Esophagus (tissue), 2 donors: Measurements from ENCODE around the gene ASIC4. TPM values are rescaled to one million over a fixed set of nuclear protein-coding genes. Genes with fewer than 3 reads are reported as not detected.

ENCODE experiments used
- H3K27ac ChIP-seq, 2 donors: one replicate each; pipeline ENCODE4 v1.5.1; 2013; ENCODE audit warnings: low read depth in 2 of 2, mild to moderate bottlenecking in 2 of 2, inconsistent platforms in 1 of 2, low read length in 1 of 2, moderate library complexity in 1 of 2
- H3K27me3 ChIP-seq, 2 donors: one replicate each; pipeline ENCODE4 v1.6.1; 2013; ENCODE audit warnings: low read length in 2 of 2, control low read depth in 1 of 2, mild to moderate bottlenecking in 1 of 2; ENCODE audit not compliant: insufficient read depth in 2 of 2, control insufficient read depth in 1 of 2
- H3K36me3 ChIP-seq, 2 donors: one replicate each; pipeline ENCODE4 v1.6.1; 2013; ENCODE audit warnings: low read length in 1 of 2; ENCODE audit not compliant: control insufficient read depth in 2 of 2, insufficient read depth in 2 of 2
- H3K4me1 ChIP-seq, 2 donors: one replicate each; pipeline ENCODE4 v1.6.1; 2013; ENCODE audit warnings: low read length in 1 of 2; ENCODE audit not compliant: control insufficient read depth in 2 of 2, insufficient read depth in 2 of 2
- H3K4me3 ChIP-seq, 2 donors: one replicate each; pipeline ENCODE4 v1.5.1; 2013; ENCODE audit warnings: low read length in 2 of 2, mild to moderate bottlenecking in 2 of 2, low read depth in 1 of 2, moderate library complexity in 1 of 2
- H3K9me3 ChIP-seq, 2 donors: one replicate each; pipeline ENCODE4 v1.6.1; 2013; ENCODE audit warnings: mild to moderate bottlenecking in 2 of 2, low read depth in 1 of 2, low read length in 1 of 2, moderate library complexity in 1 of 2; ENCODE audit not compliant: control insufficient read depth in 2 of 2, insufficient read depth in 1 of 2
- WGBS, 2 donors: extraction: QIAGEN DNeasy Blood & Tissue Kit; methylation state at CpG; one replicate each; pipeline ENCODE4 v1.1.7; 2013; 5-methylcytosine and 5-hydroxymethylcytosine counted together
- polyA plus RNA-seq, 2 donors: library from polyadenylated mRNA; stranded (reverse); fragments of 200-250 nt; gene quantifications; one replicate each; pipeline ENCODE4 v1.2.3, GENCODE V29; 2013
- donor health status: healthy with polysubstance abuse.
- donor health status: Bipolar disorder and iron deficiency.

ASIC4 gene
- polyA plus RNA-seq, 2 donors, result 0.01 to 0.02 TPM

GRCh38 chr2:219488149-219488843, 26.0 kb upstream of the ASIC4 start:
- 86 to 90% methylated on average over 17 of the region's 17 CpGs for WGBS, 2 donors
- Histone ChIP-seq H3K4me3 (no peak overlapping the region), H3K9me3 (no peaks in the 10 kb centered on the region), H3K27ac (no peak overlapping the region), H3K27me3 (peaks cover 0 to 16% of the 10 kb centered on the region in 2 donors), H3K4me1 (peaks cover 5 to 8% of the 10 kb centered on the region in 2 donors), H3K36me3 (no peaks in the 10 kb centered on the region)

GRCh38 chr2:219488844-219489194, 25.5 kb upstream of the ASIC4 start:
- no peak overlapping the region for H3K27ac ChIP-seq
- H3K9me3 ChIP-seq, result no peaks in the 10 kb centered on the region
- H3K27me3 ChIP-seq, result peaks cover 0 to 12% of the 10 kb centered on the region in 2 donors
- no peak overlapping the region for H3K4me3 ChIP-seq
- no peaks in the 10 kb centered on the region for H3K36me3 ChIP-seq
- peaks cover 5 to 8% of the 10 kb centered on the region in 2 donors for H3K4me1 ChIP-seq
- 86 to 87% methylated on average over 14 of the region's 14 CpGs for WGBS, 2 donors

- Histone ChIP-seq H3K36me3 (no peaks in the 10 kb centered on the region), H3K27ac (no peak overlapping the region), H3K4me3 (no peak overlapping the region), H3K27me3 (peaks cover 0 to 8% of the 10 kb centered on the region in 2 donors), H3K9me3 (no peaks in the 10 kb centered on the region), H3K4me1 (peaks cover 4 to 6% of the 10 kb centered on the region in 2 donors)
- 78 to 82% methylated on average over 9 of the region's 9 CpGs for WGBS, 2 donors
Observed at GRCh38 chr2:219489315-219489714, 25.0 kb upstream of the ASIC4 start.

- 84 to 86% methylated on average over 23 of the region's 23 CpGs for WGBS, 2 donors
- Histone ChIP-seq H3K27me3 (no peaks in the 10 kb centered on the region), H3K36me3 (no peaks in the 10 kb centered on the region), H3K4me1 (no peaks in the 10 kb centered on the region), H3K9me3 (no peaks in the 10 kb centered on the region), H3K4me3 (no peak overlapping the region), H3K27ac (no peak overlapping the region)
Observed at GRCh38 chr2:219490186-219490585, 24.1 kb upstream of the ASIC4 start.

- H3K9me3 ChIP-seq, result no peaks in the 10 kb centered on the region
- peaks cover 0 to under 1% of the 10 kb centered on the region in 2 donors for H3K27me3 ChIP-seq
- no peak overlapping the region for H3K27ac ChIP-seq
- H3K4me1 ChIP-seq, result no peaks in the 10 kb centered on the region
- H3K36me3 ChIP-seq, result no peaks in the 10 kb centered on the region
- 74 to 80% methylated on average over 10 of the region's 10 CpGs for WGBS, 2 donors
- H3K4me3 ChIP-seq, result no peak overlapping the region
Observed at GRCh38 chr2:219490600-219491130, 23.6 kb upstream of the ASIC4 start.

- Histone ChIP-seq H3K27me3 (peaks cover 0 to 4% of the 10 kb centered on the region in 2 donors), H3K4me1 (no peaks in the 10 kb centered on the region), H3K36me3 (no peaks in the 10 kb centered on the region), H3K27ac (no peak overlapping the region), H3K4me3 (no peak overlapping the region), H3K9me3 (no peaks in the 10 kb centered on the region)
- 72 to 76% methylated on average over 14 of the region's 14 CpGs for WGBS, 2 donors
Observed at GRCh38 chr2:219491278-219491963, 22.9 kb upstream of the ASIC4 start.

- no peak overlapping the region for H3K27ac ChIP-seq
- WGBS, 2 donors, result 62 to 72% methylated on average over 20 of the region's 20 CpGs
- no peaks in the 10 kb centered on the region for H3K9me3 ChIP-seq
- peaks cover 0 to 8% of the 10 kb centered on the region in 2 donors for H3K27me3 ChIP-seq
- peaks cover 0 to 8% of the 10 kb centered on the region in 2 donors for H3K4me1 ChIP-seq
- H3K36me3 ChIP-seq, result no peaks in the 10 kb centered on the region
- H3K4me3 ChIP-seq, result no peak overlapping the region
Observed at GRCh38 chr2:219492575-219492974, 21.7 kb upstream of the ASIC4 start.

GRCh38 chr2:219493086-219493485, 21.2 kb upstream of the ASIC4 start:
- 88 to 91% methylated on average over 5 of the region's 5 CpGs for WGBS, 2 donors

GRCh38 chr2:219494952-219495530, 19.2 kb upstream of the ASIC4 start:
- H3K27me3 ChIP-seq, result peaks cover 0 to 8% of the 10 kb centered on the region in 2 donors
- 19 to 23% methylated on average over 10 of the region's 10 CpGs for WGBS, 2 donors

More at GRCh38 chr2:219493086-219493485, 21.2 kb upstream of the ASIC4 start:
- peaks cover 0 to 10% of the 10 kb centered on the region in 2 donors for H3K4me1 ChIP-seq
- H3K4me3 ChIP-seq, result no peak overlapping the region
- peaks cover 0 to 8% of the 10 kb centered on the region in 2 donors for H3K27me3 ChIP-seq
- H3K27ac ChIP-seq, result no peak overlapping the region
- H3K36me3 ChIP-seq, result no peaks in the 10 kb centered on the region
- H3K9me3 ChIP-seq, result no peaks in the 10 kb centered on the region

More at GRCh38 chr2:219494952-219495530, 19.2 kb upstream of the ASIC4 start:
- H3K4me3 ChIP-seq, result no peak overlapping the region
- peak overlapping the region in 1 of 2 donors; percentile 45 for H3K27ac ChIP-seq
- no peaks in the 10 kb centered on the region for H3K36me3 ChIP-seq
- no peaks in the 10 kb centered on the region for H3K9me3 ChIP-seq
- H3K4me1 ChIP-seq, result peaks cover 0 to 13% of the 10 kb centered on the region in 2 donors
